NCI-H2171 treated with DMSO at 0.1 percent for 48 hours (cell line): Measurements from ENCODE around the gene BICDL2.
A peak's percentile ranks its signal among the peaks of the same experiment; 100 is the strongest.

Experiments
- DNase-seq: peaks from one replicate; lab custom pipeline; 2025; lab: John Stamatoyannopoulos, UW

The BICDL2 gene

DNA sequence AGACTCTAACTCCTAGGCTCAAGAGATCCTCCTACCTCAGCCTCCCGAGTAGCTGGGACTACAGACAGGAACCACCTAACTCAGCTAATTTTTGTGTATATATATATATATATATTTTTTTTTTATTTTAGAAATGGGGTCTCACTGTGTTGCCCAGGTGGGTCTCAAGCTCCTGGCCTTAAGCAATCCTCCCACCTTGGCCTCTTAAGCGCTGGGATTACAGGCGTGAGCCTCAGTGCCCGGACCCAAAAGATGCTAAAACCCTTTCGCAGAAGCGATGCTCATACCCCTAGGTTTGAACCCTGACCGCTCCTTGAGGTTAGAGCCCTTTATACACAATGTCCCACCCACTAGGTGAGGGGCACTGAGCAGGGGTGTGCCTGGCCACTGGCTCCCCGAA lies 26.2 kb downstream of the BICDL2 start:
- no peak for DNase-seq

DNA sequence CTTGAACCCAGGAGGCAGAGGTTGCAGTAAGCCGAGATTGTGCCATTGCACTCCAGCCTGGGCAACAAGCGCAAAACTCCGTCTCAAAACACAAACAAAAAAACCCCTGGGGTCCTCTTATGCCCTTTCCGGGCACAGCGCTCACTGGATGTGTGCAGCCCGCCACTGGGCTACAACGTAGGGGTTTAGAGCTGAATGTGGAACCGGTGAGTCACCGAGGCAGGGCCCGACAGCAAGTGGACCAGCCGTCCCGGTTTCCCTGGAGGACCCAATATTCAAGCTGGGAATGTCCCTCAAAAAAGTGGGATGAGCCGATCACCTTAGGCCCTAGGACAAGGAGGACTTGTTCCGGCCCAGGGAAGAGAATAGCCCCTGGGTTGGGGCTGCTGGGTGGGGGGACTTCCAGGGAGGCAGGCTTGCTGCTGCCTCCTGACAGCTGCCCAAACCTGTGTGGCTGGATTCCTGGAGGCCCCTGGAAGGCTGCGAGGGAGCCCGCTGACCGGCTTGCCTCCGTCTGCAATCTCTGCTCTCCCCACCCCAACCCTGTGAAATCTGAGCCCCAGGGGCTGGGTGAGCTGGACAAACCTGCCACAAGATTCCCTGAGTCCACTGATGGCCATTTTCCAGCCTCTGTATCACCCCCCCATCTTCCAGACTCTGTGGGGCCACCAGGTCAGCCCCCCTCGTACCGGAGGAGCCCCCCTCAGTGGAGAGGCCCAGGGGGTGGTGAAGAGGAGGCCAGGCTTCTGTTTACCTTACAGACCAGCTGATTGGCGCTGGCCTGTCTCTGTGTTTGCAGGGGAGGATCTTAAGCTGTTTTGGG lies 27.0 kb downstream of the BICDL2 start:
- DNase-seq: no peak

DNA sequence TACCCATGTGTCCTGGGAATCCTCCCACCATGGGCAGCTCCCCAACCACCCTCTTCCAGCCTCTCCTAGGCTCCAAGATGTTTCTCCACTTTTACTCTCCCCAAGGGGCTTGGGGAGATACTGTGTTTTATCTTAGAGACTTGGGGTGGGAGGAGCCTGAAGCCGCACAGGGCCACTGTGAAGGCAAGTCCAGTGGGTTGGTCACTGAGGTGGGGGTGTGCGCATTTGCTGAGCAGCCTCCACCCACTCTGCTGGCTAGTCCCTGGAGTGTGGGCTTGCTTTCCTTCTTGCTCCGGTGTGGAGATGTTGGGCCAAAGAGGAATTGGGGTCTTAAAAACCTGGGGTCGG lies 28.1 kb downstream of the BICDL2 start:
- DNase-seq: no peak

- no peak for DNase-seq
Observed at GRCh38 chr16:3007957-3008689, 28.6 kb downstream of the BICDL2 start.

GRCh38 chr16:3007059-3007956 lies 29.4 kb downstream of the BICDL2 start:
- DNase-seq: no peak

DNA sequence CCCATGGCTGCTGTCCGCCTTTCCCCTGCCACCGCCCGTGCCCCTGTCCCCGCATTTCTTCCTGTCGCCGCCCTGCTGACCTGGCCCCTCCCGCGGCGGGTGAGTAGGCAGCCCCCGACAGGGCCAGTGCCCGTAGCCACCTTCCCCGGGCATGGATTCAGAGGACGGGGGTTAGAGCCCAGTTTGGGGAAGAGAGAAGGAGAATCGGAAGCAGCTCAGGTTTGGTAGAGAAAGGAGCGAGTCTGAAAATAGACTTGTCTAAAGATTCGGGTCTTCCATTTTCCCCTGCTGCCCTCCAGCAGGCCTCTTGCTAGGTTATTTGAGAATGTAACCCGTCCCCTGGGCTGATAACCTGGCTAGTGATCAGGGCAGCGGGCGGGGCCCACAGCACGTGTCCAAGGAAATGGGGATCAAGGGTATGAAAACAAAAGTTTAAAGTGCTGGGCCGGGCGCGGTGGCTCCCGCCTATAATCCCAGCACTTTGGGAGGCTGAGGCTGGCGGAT lies 31.9 kb downstream of the BICDL2 start:
- DNase-seq: peak; percentile 29

DNA sequence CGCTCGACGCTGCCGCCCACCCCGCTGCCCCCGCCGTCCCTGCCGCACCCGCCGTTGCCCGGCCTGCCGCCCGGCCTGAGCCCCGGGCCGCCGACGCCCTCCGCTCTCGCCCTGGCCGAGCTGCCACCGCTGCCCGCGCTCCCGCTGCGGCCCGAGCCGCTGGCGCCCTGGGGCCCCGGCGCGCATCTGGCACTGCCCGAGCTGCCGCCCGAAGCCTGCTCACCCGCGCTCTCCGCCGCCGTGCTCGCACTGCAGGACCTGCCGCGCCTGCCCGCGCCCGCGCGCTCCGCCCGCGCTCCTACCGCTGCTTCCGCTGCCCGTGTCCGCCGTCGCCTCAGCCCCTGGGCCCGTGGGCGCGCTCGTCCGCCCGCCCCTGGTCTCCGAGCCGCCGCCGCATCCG lies 32.4 kb downstream of the BICDL2 start:
- peak; percentile 19 for DNase-seq

DNA sequence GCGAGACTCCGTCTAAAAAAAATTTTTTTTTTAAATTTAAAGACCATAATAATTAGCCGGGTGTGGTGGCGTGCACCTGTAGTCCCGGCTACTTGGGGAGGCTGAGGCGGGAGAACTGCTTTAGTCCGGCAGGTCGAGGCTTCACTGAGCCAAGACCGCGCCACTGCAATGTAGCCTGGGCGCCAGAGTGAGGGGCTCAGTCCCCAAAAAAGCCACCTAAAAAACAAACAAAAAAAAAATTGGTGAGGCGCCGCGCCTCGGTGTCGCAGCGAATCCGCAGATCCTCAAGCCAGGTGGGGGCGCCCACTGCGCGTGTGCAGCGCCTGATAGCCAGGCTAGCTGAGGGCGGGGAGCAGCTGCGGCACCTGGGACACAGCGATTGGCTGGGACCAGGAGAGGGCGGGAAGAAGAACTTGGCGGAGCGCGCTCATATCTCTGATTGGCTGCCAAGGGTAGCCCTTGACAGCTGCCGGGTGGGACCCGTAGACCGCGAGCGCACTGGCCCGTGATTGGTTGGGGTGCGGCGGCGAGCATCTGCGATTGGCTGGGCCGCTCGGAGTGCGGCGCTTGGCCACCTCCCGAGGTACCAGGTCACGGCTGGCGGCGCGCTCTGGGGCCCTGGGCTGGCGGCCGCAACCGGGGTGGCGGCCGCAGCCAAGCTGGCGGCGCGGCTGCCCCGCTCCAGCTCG lies 33.0 kb downstream of the BICDL2 start:
- DNase-seq: peak; percentile 98

- DNase-seq: no peak
Observed at GRCh38 chr16:3001316-3001715, 35.4 kb downstream of the BICDL2 start.

DNA sequence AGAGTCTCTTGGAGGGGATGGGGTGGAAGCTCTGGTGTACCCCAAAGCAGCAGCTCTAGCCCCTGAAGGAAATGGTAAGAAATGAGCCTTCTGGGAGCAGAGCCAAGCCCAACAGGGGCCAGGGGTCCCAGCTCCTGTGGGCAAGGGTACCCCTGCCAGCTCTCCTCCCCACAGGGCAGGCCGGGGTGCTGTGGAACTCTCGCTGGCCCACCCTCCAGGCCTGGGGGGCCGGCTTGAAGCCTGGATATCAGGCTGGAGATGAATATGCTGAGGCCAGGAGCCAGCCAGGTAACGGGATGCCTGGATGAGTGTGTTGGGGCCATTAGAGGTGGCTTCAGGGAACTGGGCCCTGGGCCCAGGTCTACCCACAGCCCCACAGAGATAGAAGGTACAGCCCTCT lies 36.2 kb downstream of the BICDL2 start:
- no peak for DNase-seq

DNA sequence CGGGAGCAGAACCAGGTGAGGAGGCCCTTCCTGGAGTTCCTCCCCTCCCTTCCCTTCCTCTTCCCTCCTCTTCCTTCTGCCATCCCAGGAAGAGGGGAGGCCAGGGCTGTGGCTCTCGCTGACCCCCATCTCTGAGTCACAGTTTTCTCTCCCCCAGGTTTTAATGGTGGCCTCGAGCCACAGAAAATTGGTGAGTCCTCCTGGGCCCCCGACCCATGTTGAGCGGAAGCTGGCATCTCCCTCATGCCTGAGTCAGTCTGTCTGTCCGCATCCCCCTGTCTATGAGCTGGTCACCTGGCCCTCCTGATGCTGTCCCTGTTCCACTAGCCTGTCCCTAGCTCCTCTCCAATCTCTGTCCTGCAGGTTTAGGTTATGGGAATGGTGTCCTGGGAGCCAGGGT lies 36.8 kb downstream of the BICDL2 start:
- no peak for DNase-seq

GRCh38 chr16:2996298-2996697 lies 40.4 kb downstream of the BICDL2 start:
- DNase-seq: no peak

- no peak for DNase-seq
Observed at GRCh38 chr16:2992383-2993081, 44.2 kb downstream of the BICDL2 start.

- DNase-seq: no peak
Observed at GRCh38 chr16:2991566-2992261, 45.0 kb downstream of the BICDL2 start.

DNA sequence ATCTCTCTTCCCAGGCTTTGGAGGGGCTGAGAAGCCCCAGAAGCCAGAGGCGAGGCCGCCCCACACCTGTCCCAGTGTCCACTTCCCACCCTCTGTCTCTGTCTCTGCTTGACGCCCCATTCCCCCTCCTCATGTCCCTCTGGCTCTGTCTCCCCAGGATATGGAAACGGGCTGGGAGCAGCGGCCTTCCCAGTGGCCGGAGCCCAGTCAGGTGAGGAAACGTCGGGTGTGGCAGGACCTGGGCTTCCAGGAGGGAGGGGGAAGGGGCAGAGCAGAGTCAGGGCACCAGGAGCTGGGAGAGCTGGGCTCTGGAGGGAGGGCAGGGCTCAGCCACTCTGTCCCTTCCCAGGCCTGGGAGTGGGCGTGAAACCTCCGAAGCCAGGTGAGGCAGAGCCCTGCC lies 45.9 kb downstream of the BICDL2 start:
- DNase-seq: no peak

DNA sequence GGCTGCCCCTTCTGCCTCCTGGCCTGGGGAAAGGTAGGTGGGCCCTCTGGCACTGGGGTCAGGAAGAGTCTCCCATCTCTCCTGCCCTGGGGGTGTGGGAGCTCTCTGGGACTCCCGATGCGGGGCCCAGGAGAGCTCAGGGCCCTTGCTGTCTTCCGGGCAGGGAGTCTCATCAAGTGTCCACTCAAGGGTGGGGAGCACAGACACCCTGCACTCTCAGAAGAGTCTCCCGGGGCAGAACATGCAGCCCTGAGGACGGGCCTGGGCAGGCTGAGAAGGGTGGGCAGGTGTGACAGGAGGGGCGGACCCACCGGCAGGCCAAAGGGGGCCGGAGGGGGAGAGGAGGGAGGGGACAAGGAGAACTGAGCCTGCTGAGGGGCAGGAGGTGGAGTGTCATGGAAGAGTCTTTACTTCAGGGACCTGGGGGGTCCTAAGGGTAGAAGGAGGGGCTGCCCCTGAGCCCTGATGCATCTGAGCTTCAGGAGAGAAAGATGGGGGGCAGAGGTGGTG lies 48.1 kb downstream of the BICDL2 start:
- DNase-seq: peak; percentile 29

- DNase-seq: peak; percentile 91
Observed at GRCh38 chr16:2987833-2988232, 48.9 kb downstream of the BICDL2 start.

DNA sequence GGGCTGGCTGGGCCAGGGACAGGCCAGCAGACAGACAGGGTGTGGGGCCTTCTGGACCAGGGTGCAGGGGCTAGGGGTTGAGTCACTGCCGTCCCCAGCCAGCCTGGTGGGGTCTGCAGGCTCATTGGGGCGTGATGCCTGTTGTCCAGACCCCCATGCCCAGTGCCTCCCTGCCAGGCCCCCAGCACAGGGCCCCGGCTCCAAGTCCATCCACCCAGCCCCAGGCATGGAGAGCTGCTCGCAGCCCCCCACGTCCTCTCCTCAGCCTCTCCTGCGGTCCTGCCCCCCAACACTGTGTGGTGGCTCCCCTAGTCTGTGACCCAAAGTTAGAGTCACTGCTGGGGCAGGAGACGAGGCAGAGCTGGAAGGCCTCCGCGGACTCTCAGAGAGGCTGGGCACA lies 49.5 kb downstream of the BICDL2 start:
- no peak for DNase-seq

DNA sequence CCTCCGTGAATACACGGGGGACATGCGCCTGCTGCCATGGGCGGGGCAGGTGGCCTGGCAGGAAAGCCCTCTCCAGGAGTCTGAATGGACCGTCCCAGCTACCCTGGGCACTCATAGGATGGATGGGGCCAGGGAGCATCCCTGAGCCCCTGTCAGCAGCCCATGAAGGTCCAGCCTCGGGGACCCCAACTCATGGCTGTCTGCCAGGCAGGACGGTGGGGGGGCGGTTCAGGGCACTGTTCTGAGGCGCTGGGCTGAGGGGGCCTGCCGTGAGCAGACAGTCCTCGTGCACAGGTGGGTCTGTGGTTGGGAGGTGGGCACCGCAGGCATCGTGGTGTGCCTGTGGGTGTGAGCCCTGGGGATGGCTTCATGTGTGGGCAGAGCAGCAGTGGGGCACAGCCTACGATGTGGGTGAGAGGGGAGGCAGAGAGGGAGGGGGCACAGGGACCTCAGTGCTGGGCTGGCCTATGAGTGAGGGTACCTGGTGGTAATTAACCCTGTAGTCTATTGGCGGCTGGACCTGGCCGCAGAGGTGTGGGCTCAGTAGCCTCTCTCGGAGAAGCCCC lies 50.0 kb downstream of the BICDL2 start:
- DNase-seq: no peak

DNA sequence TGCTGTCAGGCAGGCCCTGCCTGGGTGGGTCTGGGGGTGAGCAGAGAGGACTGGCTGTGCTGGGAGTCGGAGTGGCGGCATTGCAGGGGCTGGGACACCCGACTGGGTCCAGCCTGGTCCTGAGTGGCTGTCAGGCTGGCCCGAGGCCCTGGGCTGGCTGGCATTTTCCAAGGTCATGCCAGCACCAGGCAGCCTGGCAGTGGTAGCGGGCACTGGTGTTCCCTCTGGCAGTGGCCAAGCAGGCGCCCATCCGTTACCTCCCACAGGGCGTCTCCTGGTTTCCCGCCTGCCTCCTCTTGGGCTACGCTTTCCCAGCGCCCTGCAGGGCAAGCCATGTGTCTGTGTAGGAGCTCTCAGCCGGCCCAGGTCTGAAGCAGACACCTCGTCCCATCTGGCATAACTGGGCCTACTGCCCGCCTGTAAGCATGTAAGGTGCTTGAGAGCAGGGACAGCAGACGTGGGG lies 50.8 kb downstream of the BICDL2 start:
- peak; percentile 89 for DNase-seq
